ENCODE data around the gene FSD2. TPM values are rescaled to one million over a fixed set of nuclear protein-coding genes. Genes with fewer than 3 reads are reported as not detected.

The FSD2 gene
- total and polyA plus RNA-seq, 10 of the 15 experiments (the other 5 are each of a cell fraction or from before 2014, with no cell fraction given): under 0.01 to 0.39 (median 0.07) TPM; not detected in 3

DNA sequence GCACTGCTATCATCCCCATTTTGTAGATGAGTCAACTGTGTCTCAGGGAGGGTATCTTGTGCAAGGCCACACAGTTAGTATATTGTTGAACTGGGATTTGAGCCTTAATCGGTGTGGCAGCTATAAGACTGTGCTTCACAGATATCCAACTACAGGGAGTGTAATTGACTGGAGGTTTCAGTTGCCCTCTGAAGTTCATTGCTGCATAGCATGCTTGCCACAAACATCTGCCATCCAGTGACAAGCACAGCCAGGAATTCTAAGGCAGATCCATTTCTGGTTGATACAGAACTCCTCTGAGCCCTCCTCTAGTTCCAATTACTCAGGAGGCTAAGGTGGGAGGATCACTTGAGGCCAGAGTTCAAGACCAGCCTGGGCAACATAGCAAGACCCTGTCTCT, 16.4 kb downstream of the FSD2 start:
- H3K27ac ChIP-seq (ENCODE audit: control insufficient read depth, insufficient read depth): no peak overlapping the region
- CTCF ChIA-PET: no interaction called here
- ATAC-seq: no peak
- TF ChIP-seq STAT3 (IDR thresholded peaks at IDR 0.05; ENCODE audit: low read depth, low read length) (no peak), EZH2 (IDR thresholded peaks at IDR 0.05; ENCODE audit: borderline replicate concordance, control insufficient read depth, low read depth, low read length) (no peak), STAT1 (conservative IDR thresholded peaks at IDR 0.05) (no peak), YY1 (IDR thresholded peaks at IDR 0.05; ENCODE audit: low read depth, low read length) (no peak), NRF1 (conservative IDR thresholded peaks at IDR 0.05; ENCODE audit: low read depth, low read length) (no peak), RUNX3 (IDR thresholded peaks at IDR 0.05; ENCODE audit: low read length) (no peak), CBX3 (IDR thresholded peaks at IDR 0.05; ENCODE audit: borderline replicate concordance, low read depth) (no peak), ZBED1 (IDR thresholded peaks at IDR 0.05; ENCODE audit: borderline replicate concordance) (no peak), SUPT20H (IDR thresholded peaks at IDR 0.05; ENCODE audit: borderline replicate concordance, control insufficient read depth, low read depth, low read length) (no peak), ZNF217 (IDR thresholded peaks at IDR 0.05) (no peak), SRF (IDR thresholded peaks at IDR 0.05; ENCODE audit: low read depth in 2 of 2, low read length in 2 of 2) (no peak)
- TF ChIP-seq, protein P1, sequence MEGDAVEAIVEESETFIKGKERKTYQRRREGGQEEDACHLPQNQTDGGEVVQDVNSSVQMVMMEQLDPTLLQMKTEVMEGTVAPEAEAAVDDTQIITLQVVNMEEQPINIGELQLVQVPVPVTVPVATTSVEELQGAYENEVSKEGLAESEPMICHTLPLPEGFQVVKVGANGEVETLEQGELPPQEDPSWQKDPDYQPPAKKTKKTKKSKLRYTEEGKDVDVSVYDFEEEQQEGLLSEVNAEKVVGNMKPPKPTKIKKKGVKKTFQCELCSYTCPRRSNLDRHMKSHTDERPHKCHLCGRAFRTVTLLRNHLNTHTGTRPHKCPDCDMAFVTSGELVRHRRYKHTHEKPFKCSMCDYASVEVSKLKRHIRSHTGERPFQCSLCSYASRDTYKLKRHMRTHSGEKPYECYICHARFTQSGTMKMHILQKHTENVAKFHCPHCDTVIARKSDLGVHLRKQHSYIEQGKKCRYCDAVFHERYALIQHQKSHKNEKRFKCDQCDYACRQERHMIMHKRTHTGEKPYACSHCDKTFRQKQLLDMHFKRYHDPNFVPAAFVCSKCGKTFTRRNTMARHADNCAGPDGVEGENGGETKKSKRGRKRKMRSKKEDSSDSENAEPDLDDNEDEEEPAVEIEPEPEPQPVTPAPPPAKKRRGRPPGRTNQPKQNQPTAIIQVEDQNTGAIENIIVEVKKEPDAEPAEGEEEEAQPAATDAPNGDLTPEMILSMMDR (IDR thresholded peaks at IDR 0.05 in 2 of 3, conservative IDR thresholded peaks at IDR 0.05 in 1 of 3; ENCODE audit: control insufficient read depth in 2 of 3, extremely low read depth in 1 of 3, insufficient read depth in 1 of 3, low read depth in 3 of 3, low read length in 3 of 3): no peak
- TF ChIP-seq, protein P2, sequence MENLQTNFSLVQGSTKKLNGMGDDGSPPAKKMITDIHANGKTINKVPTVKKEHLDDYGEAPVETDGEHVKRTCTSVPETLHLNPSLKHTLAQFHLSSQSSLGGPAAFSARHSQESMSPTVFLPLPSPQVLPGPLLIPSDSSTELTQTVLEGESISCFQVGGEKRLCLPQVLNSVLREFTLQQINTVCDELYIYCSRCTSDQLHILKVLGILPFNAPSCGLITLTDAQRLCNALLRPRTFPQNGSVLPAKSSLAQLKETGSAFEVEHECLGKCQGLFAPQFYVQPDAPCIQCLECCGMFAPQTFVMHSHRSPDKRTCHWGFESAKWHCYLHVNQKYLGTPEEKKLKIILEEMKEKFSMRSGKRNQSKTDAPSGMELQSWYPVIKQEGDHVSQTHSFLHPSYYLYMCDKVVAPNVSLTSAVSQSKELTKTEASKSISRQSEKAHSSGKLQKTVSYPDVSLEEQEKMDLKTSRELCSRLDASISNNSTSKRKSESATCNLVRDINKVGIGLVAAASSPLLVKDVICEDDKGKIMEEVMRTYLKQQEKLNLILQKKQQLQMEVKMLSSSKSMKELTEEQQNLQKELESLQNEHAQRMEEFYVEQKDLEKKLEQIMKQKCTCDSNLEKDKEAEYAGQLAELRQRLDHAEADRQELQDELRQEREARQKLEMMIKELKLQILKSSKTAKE (IDR thresholded peaks at IDR 0.05; ENCODE audit: low read depth, poor library complexity, severe bottlenecking): no peak
- TF ChIP-seq, protein P3, sequence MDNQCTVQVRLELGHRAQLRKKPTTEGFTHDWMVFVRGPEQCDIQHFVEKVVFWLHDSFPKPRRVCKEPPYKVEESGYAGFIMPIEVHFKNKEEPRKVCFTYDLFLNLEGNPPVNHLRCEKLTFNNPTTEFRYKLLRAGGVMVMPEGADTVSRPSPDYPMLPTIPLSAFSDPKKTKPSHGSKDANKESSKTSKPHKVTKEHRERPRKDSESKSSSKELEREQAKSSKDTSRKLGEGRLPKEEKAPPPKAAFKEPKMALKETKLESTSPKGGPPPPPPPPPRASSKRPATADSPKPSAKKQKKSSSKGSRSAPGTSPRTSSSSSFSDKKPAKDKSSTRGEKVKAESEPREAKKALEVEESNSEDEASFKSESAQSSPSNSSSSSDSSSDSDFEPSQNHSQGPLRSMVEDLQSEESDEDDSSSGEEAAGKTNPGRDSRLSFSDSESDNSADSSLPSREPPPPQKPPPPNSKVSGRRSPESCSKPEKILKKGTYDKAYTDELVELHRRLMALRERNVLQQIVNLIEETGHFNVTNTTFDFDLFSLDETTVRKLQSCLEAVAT (IDR thresholded peaks at IDR 0.05): no peak
- 0 out of 4 replicates have a peak, but pooled peaks cover 0 to 2% of the 10 kb centered on the region in 2 experiments for H3K27me3 ChIP-seq (replicated peaks in 1 of 2; ENCODE audit: control insufficient read depth in 2 of 2, insufficient read depth in 2 of 2, low read length in 1 of 2)
- RAD21 ChIA-PET (ENCODE audit: unreplicated experiment): no interaction called here
- FAIRE-seq: no peak
- DNase-seq (ENCODE audit: low read depth, low spot score): no peak
- no peaks in the 10 kb centered on the region for H3K9me3 ChIP-seq (replicated peaks; ENCODE audit: control insufficient read depth, insufficient read depth, low read length)
- H4K20me1 ChIP-seq (ENCODE audit: control insufficient read depth, insufficient read depth): no peaks in the 10 kb centered on the region
- no peaks in the 10 kb centered on the region for H3K79me2 ChIP-seq (ENCODE audit: control insufficient read depth, insufficient read depth, low read length)
- in situ Hi-C loops (cut with MboI): no loop called here
- H3K36me3 ChIP-seq (ENCODE audit: control insufficient read depth in 2 of 2, insufficient read depth in 2 of 2, low read length in 1 of 2): no peaks in the 10 kb centered on the region
- intact Hi-C loops (cut with micrococcal nuclease; ENCODE audit: unreplicated experiment): no loop called here
- H3K9ac ChIP-seq (ENCODE audit: control insufficient read depth, insufficient read depth, low read length): no peak overlapping the region
- no TSS peak for BruUV-seq (replicated peaks)
- no peak overlapping the region for H2AFZ ChIP-seq (ENCODE audit: control insufficient read depth, low read depth, low read length)
- H3K4me2 ChIP-seq (ENCODE audit: control insufficient read depth, insufficient read depth): no peak overlapping the region
- no peak overlapping the region for H3K4me3 ChIP-seq
- POLR2A ChIA-PET: no interaction called here
- 95% methylated on average over 1 of the region's 1 CpG for WGBS (ENCODE audit: insufficient coverage, insufficient replicate concordance, low lambda C conversion rate, missing lambda C conversion rate)
- H3K4me1 ChIP-seq (ENCODE audit: control insufficient read depth, insufficient read depth, low read length): no peaks in the 10 kb centered on the region
- SMC1A ChIA-PET (ENCODE audit: uncharacterized antibody, unreplicated experiment): no interaction called here

All from GM12878 (cell line).